GM21360 (cell line): ENCODE data around the gene CFAP210.

Experiments
- ATAC-seq: cut with Tn5 transposase; IDR thresholded peaks from one replicate; pipeline ENCODE4 v1.9.1; 2021; ENCODE audit warnings: mild to moderate bottlenecking, moderate library complexity; ENCODE audit not compliant: unreplicated experiment

The CFAP210 gene

GRCh38 chr2:169676357-169676756 is 17.8 kb downstream of the CFAP210 start:
- ATAC-seq = no peak

GRCh38 chr2:169673921-169674320 is 20.3 kb downstream of the CFAP210 start:
- no peak for ATAC-seq

- ATAC-seq = no peak
These were observed 21.1 kb downstream of the CFAP210 start for GRCh38 chr2:169673106-169673505.

DNA sequence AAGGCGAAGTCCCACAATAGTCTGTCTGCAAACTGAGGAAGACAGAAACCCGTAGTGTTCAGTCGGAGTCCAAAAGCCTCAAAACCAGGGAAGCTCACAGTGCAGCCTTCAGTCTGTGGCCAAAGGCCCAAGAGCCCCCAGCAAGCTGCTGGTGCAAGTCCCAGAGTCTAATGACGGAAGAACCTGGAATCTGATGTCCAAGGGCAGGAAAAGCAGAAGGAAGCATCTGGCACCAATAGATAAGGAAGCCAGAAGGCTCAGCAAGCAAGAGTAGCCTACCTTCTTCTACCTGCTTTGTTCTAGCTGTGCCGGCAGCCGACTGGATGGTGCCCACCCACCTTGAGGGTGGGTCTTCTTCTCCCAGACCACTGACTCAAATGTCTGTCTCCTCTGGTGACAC is 21.8 kb downstream of the CFAP210 start:
- no peak for ATAC-seq

DNA sequence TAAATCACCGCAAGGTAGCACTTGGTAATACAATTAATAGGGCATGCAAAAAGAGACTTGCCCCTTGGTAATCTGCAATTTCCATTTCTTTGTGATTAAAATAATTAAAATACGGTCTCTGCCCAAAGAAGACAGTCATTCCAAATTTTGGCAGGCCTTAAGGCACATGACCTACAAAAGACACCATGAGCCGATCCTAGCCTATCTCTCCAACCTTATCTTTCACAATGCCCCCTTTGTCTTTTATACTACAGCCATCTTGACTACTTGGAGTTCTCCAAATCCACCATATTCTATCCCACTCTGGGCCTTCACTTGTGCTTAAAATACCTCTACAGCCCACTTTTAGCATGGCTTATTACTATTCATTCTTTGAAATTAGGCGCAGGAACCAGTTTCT is 23.3 kb downstream of the CFAP210 start:
- no peak for ATAC-seq

DNA sequence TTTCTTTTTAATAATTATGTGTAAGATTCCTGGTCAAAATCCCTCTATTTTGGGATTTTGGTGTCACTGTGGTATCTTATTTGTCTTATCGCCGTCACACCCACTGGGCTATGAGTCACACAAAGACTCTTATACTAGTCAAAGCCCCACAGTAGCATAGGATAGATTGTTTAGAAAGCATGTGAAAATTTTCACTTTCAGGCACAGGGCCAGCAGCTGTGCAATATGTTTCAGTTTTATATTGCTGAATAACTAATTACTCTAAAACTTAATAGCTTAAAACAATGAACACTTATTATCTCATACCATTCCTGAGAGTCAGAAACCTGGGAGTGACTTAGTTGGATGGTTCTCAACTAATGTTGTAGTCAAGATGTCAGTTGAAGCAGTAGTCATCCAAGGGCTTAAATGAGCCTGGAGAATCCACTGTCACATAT is 24.0 kb downstream of the CFAP210 start:
- ATAC-seq = no peak

- no peak for ATAC-seq
These were observed 26.6 kb downstream of the CFAP210 start for GRCh38 chr2:169667583-169667982.

DNA sequence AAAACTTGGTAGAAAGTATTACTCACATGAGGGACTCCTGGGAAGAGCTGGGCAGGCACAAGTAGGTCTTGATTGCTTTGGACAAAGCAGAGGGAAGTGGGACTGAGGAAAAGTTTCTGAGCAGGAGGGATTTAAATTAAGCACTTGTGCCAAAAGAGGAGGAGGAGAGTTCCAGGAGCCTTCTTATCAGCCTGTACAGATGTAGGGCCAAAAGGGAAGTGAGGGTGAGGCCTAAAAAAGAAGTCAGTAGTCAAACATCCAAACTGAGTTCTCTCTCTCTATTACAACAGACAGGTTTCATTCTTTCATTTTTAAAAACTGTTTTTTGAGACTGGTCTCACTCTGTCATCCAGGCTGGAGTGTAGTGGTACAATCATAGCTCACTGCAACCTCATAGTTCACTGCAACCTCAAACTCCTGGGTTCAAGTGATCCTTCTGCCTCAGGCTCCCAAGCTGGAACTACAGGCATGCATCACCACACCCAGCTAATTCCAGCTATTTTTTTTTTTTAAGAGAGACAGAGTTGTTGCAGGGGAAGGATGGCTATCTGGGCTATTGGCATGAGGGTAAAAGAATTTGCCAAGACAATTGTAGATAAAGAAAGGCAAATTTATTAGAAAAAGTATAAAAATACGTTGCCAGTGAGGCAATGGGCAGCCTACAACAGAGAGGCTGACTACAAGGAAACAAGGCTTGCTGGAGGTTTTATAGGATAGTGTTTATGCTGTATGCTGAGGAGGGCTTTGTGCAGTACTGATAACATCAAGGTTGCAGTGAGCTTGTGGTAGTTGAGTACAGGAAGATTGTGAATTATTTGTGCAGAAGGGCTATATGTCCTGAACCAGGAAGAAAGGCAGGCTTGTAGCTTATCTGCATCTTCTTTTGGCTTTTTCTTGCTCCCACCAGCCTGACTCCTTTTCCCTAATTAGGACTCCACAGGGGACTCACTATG is 29.0 kb downstream of the CFAP210 start:
- ATAC-seq = no peak

DNA sequence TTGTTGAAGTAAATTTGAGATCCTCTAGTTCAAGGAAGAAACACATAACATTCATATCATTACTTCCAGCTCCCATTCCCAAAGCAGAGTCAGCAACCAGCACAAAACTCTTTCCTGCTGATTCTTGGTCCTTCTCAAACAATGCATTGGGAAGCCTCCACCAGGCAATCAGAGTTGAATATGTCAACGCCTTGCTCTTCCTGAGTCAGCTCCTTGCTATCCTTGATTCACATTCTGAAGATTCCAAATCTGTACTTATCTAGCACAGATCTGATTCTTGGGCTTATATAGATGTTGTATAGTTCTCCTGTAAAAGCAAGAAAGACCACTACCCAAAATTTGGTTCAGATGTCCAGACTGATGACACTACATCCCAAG is 29.6 kb downstream of the CFAP210 start:
- no peak for ATAC-seq

DNA sequence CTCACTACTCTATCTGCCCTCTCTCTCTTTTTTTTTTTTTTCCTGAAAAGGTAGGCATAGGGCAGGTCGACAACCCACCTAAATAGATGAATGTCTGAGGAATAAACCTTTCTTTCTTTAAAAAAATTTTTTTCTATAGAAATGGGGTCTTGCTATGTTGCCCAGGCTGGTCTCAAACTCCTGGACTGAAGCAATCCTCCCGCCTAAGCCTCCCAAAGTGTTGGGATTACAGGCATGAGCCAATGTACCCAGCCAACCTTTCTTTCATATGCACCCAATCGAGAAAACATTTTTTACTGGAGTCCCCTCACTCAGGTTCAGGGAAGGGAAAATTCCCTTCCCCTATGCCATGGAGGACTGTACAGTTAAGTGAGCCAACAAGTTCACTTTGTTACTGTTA is 31.0 kb downstream of the CFAP210 start:
- ATAC-seq = no peak

- ATAC-seq = no peak
These were observed 31.5 kb downstream of the CFAP210 start for GRCh38 chr2:169662744-169663143.

- ATAC-seq = no peak
These were observed 32.9 kb downstream of the CFAP210 start for GRCh38 chr2:169661265-169661664.

- no peak for ATAC-seq
These were observed 34.9 kb downstream of the CFAP210 start for GRCh38 chr2:169659320-169659719.

- no peak for ATAC-seq
These were observed 35.3 kb downstream of the CFAP210 start for GRCh38 chr2:169658877-169659276.

DNA sequence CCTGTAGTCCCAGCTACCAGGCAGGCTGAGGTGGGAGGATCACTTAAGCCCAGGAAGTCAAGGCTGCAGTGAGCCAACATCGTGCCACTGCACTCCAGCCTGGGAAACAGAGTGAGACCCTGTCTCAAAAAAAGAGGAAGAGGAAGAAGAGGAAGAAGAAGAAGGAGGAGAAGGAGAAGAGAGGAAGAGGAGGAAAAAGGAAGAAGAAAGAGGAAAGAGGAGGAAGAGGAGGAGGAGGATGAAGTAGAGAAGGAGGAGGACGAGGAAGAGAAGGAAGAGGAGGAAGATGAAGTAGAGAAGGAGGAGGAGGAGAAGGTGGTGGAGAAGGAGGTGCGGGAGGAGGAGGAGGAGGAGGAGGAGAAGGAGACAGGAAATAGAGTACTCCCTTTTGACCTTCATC is 38.0 kb downstream of the CFAP210 start:
- no peak for ATAC-seq

DNA sequence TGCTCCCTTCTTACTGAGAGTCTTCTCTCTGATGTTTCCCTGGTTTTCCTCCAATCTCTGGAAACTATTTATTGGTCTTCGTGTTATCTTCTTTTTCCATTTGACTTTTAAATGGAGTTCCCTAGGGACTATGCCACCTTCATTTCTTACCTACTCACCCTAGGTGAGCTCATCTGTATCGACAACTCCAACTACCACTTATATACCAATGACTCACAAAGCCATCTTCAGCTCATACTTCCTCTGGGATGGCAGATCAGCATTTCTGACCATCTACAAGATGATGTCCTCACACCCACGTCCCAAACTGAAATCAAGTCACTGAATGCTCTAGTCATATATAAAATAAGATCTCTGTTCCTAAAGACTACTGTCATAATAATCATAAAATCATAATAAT is 40.6 kb downstream of the CFAP210 start:
- ATAC-seq = no peak

DNA sequence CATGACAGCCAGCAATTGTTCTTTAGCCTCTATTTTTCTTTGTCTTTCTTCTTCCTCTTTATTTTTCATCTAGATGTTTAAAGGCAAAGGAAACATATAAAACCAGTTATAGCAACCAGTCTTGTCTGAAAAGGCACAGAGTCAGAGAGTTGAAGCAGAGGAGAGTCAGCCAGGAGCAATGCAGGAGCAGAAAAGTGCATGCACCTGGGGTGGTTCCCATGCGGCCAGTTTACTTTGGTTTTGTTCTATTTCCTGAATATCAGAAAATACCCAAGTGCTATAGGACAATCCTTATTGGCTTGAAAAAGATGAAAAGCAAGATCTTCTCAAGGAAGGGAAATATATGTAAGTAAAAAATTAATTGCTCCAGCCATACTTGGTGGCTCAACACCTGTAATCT is 44.9 kb downstream of the CFAP210 start:
- no peak for ATAC-seq

GRCh38 chr2:169647496-169647895 is 46.7 kb downstream of the CFAP210 start:
- ATAC-seq = no peak

DNA sequence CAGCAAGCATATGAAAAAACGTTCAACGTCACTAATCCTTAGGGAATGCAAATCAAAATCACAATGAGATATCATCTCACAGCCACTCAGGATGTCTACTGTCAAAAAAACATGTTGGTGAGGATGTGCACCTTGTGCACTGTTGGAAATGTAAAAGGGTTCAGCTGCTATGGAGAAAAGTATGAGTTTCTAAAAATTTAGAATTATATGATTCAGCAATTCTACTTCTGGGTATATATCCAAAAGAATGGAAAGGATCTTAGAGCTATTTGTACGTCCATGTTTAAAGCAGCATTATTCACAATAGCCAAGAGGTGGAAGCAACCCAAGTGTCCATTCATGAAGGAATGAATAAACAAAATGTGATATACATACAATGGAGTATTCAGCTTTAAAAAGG is 50.0 kb downstream of the CFAP210 start:
- ATAC-seq = no peak

DNA sequence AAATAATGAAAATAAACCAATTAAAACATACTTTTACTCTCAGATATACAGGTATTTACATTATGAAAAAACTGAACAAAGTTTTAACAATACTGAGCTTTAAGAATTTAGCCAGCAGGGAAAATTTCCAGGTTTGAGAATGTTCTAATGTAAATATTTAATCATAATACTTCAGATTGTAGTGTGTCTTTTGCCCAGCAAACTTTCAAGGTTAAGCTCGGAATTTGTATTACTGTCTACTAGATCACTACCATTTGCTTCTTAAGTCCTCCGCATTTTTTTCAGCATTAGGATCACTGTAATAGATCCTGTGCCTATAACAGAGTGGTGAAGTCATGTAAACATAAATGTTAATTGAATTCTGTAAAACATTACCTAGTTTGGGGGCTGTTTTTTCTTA is 52.7 kb downstream of the CFAP210 start:
- no peak for ATAC-seq

GRCh38 chr2:169640104-169640503 is 54.1 kb downstream of the CFAP210 start:
- no peak for ATAC-seq

GRCh38 chr2:169637620-169638019 is 56.6 kb downstream of the CFAP210 start:
- no peak for ATAC-seq
